Measurements from ENCODE around the gene CELSR3. TPM values are rescaled to one million over a fixed set of nuclear protein-coding genes. Genes with fewer than 3 reads are reported as not detected.

The CELSR3 gene
- total RNA-seq, 2 donors from 2014 or later, result 20.7 to 30.1 TPM

- Mint-ChIP-seq H3K9me3 (no peaks in the 10 kb centered on the region), H3K27me3 (ENCODE audit: insufficient read depth) (no peaks in the 10 kb centered on the region), H3K27ac (no peak overlapping the region), H3K36me3 (ENCODE audit: low read depth) (peaks cover 64% of the 10 kb centered on the region), H3K4me1 (peaks cover 7% of the 10 kb centered on the region), H3K4me3 (no peak overlapping the region)
- Histone ChIP-seq H3K4me3 (ENCODE audit: low read length) (no peak overlapping the region), H3K9ac (ENCODE audit: extremely low read depth, low read length, poor library complexity, severe bottlenecking) (no peak overlapping the region), H3K27ac (ENCODE audit: low read depth, low read length) (no peak overlapping the region), H3K9me3 (ENCODE audit: control insufficient read depth, low read length) (no peaks in the 10 kb centered on the region), H3K27me3 (ENCODE audit: control insufficient read depth, insufficient read depth, low read length, poor library complexity, severe bottlenecking) (no peaks in the 10 kb centered on the region), H3K4me1 (ENCODE audit: control insufficient read depth, insufficient read depth, low read length) (peaks cover 7% of the 10 kb centered on the region), H3K36me3 (ENCODE audit: control insufficient read depth, insufficient read depth, low read length) (peaks cover 69% of the 10 kb centered on the region)
- TF ChIP-seq CTCF (conservative IDR thresholded peaks at IDR 0.05), result no peak
- no peak for DNase-seq
- WGBS, 2 experiments (ENCODE audit: insufficient coverage in 1 of 2, insufficient read length in 1 of 2), result 95 to 97% methylated on average over 15 to 20 of the region's 20 CpGs
Observed at GRCh38 chr3:48679411-48680391, 17.0 kb upstream of the CELSR3 start.

- Histone ChIP-seq H3K27ac (ENCODE audit: low read depth, low read length) (no peak overlapping the region), H3K9me3 (ENCODE audit: control insufficient read depth, low read length) (no peaks in the 10 kb centered on the region), H3K36me3 (ENCODE audit: control insufficient read depth, insufficient read depth, low read length) (peaks cover 69% of the 10 kb centered on the region), H3K9ac (ENCODE audit: extremely low read depth, low read length, poor library complexity, severe bottlenecking) (no peak overlapping the region), H3K4me1 (ENCODE audit: control insufficient read depth, insufficient read depth, low read length) (no peaks in the 10 kb centered on the region), H3K4me3 (ENCODE audit: low read length) (no peak overlapping the region), H3K27me3 (ENCODE audit: control insufficient read depth, insufficient read depth, low read length, poor library complexity, severe bottlenecking) (no peaks in the 10 kb centered on the region)
- no peaks in the 10 kb centered on the region for H3K9me3 Mint-ChIP-seq
- no peak overlapping the region for H3K27ac Mint-ChIP-seq
- no peak for TF ChIP-seq CTCF (conservative IDR thresholded peaks at IDR 0.05)
- H3K4me3 Mint-ChIP-seq, result no peak overlapping the region
- H3K4me1 Mint-ChIP-seq, result no peaks in the 10 kb centered on the region
- H3K27me3 Mint-ChIP-seq (ENCODE audit: insufficient read depth), result no peaks in the 10 kb centered on the region
- H3K36me3 Mint-ChIP-seq (ENCODE audit: low read depth), result peaks cover 64% of the 10 kb centered on the region
- DNase-seq, result no peak
- WGBS, 2 experiments (ENCODE audit: insufficient coverage in 1 of 2, insufficient read length in 1 of 2), result 96 to 98% methylated on average over 17 to 24 of the region's 24 CpGs
Observed at GRCh38 chr3:48678566-48679380, 16.1 kb upstream of the CELSR3 start.

- Mint-ChIP-seq H3K36me3 (ENCODE audit: low read depth) (peaks cover 64% of the 10 kb centered on the region), H3K27ac (no peak overlapping the region), H3K4me1 (no peaks in the 10 kb centered on the region), H3K27me3 (ENCODE audit: insufficient read depth) (no peaks in the 10 kb centered on the region), H3K4me3 (no peak overlapping the region), H3K9me3 (no peaks in the 10 kb centered on the region)
- H3K36me3 ChIP-seq (ENCODE audit: control insufficient read depth, insufficient read depth, low read length), result peaks cover 68% of the 10 kb centered on the region
- H3K27me3 ChIP-seq (ENCODE audit: control insufficient read depth, insufficient read depth, low read length, poor library complexity, severe bottlenecking), result no peaks in the 10 kb centered on the region
- TF ChIP-seq CTCF (conservative IDR thresholded peaks at IDR 0.05), result no peak
- no peak for DNase-seq
- H3K27ac ChIP-seq (ENCODE audit: low read depth, low read length), result no peak overlapping the region
- H3K9ac ChIP-seq (ENCODE audit: extremely low read depth, low read length, poor library complexity, severe bottlenecking), result no peak overlapping the region
- no peaks in the 10 kb centered on the region for H3K4me1 ChIP-seq (ENCODE audit: control insufficient read depth, insufficient read depth, low read length)
- 91 to 96% methylated on average over 4 of the region's 4 CpGs for WGBS, 2 experiments (ENCODE audit: insufficient coverage in 1 of 2, insufficient read length in 1 of 2)
- H3K4me3 ChIP-seq (ENCODE audit: low read length), result no peak overlapping the region
- no peaks in the 10 kb centered on the region for H3K9me3 ChIP-seq (ENCODE audit: control insufficient read depth, low read length)
Observed at GRCh38 chr3:48678056-48678455, 15.4 kb upstream of the CELSR3 start.
